Fibroblast of pulmonary artery (primary cell): ENCODE results near the gene SPHK1.

Experiments
- DNase-seq: peaks from one replicate; pipeline ENCODE4 v3.0.0-alpha.2; 2010; ENCODE audit warnings: low read depth
- H3K4me3 ChIP-seq: replicated peaks from 2 replicates; pipeline ENCODE4 v1.5.1; 2011; ENCODE audit warnings: low read depth, mild to moderate bottlenecking, control low read depth, low read length, moderate library complexity
- TF ChIP-seq, protein P1 (sequence below): IDR thresholded peaks from 2 replicates; pipeline ENCODE4 v1.5.1; 2011; ENCODE audit warnings: mild to moderate bottlenecking, control low read depth, low read length, inconsistent platforms; ENCODE audit errors: missing control alignments

The SPHK1 gene

DNA sequence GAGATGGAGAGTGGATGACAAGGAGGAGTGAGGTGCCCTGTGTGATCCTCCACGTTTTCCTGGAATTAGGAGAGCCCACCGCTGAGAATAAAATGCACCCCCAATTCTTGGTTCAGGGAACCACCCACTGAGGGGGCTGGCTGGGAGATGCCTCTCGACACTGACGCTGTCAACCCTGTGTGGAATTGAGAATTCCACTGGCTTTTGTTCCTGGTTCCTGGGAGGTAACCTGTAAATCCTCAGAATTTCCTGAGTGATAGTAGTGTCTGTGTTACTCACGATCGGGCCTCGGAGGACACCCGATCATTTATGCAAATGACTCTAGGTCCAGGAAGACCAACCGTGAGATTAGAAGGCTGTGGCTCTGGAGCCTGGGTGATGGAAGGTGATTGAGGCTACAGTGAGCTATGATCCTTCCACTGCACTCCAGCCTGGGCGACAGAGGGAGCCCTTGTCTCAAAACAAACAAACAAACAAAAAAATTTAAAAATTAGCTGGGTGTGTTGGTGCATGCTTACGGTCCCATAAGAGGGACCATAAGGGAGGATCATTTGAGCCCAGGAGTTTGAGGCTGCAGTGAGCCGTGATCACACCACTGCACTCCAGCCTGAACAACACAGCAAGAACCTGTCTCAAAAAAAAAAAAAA, 19.0 kb upstream of the SPHK1 start:
- DNase-seq, result peak; percentile 42
- H3K4me3 ChIP-seq, result no peak overlapping the region
- TF ChIP-seq, protein P1, sequence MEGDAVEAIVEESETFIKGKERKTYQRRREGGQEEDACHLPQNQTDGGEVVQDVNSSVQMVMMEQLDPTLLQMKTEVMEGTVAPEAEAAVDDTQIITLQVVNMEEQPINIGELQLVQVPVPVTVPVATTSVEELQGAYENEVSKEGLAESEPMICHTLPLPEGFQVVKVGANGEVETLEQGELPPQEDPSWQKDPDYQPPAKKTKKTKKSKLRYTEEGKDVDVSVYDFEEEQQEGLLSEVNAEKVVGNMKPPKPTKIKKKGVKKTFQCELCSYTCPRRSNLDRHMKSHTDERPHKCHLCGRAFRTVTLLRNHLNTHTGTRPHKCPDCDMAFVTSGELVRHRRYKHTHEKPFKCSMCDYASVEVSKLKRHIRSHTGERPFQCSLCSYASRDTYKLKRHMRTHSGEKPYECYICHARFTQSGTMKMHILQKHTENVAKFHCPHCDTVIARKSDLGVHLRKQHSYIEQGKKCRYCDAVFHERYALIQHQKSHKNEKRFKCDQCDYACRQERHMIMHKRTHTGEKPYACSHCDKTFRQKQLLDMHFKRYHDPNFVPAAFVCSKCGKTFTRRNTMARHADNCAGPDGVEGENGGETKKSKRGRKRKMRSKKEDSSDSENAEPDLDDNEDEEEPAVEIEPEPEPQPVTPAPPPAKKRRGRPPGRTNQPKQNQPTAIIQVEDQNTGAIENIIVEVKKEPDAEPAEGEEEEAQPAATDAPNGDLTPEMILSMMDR, result peak; percentile 48

DNA sequence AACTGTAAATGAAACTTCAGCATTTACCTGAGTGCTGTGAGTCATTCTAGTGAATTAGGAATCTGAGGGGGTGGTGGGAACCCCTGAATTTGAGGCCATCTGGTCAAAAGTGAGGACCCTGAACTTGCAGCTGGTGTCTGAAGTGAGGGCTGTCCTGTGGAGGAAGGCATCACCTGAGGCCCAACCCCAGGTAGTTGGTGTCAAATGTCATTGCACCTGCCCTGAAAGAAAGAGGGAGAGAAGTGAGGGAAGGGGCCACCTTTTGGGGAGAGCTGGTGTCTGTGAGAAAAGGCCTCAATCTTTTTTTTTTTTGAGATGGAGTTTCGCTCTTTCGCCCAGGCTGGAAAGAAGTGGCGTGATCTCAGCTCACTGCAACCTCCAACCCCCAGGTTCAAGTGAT, 18.2 kb upstream of the SPHK1 start:
- H3K4me3 ChIP-seq, result no peak overlapping the region
- TF ChIP-seq, protein P1, result no peak

DNA sequence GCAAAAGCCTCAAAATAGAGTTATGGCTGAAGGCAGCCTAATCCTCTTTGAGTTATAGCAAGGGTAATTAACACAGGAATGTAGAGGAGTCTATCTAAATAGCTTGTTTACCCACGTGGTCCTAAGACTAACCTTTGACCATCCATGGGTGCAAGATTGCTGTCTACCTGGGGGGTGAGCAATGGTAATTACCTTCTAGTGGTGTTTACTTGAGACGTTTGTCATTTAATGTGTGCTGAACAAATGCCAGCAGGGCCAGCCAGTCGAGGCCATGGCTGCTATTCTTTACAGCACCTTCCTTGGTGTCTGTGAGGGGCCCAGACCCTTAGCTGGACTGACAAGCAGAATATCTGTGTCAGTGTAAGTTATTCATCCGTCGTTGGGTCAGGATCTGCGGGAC, 16.8 kb upstream of the SPHK1 start:
- H3K4me3 ChIP-seq, result no peak overlapping the region
- DNase-seq, result no peak
- TF ChIP-seq, protein P1, result no peak

More for the DNA sequence above, 18.2 kb upstream of the SPHK1 start:
- no peak for DNase-seq

DNA sequence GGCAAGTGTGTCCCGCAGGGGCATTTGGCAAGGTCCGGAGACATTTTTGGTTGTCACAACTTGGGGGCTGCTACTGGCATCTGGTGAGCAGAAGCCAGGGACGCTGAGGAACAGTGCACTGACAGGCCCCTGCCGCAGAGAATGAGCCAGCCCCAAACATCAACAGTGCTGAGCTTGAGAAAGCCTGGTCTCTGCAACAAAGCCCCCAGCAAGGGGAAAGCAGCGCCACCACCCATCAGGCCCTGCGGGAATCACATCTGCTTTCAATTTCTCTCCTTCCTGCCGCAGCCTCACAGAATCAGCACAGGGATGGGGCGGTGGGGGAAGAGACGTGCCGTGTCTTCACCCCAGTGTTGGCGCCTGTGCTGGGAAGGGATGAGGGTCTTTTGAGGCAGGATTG, 15.9 kb upstream of the SPHK1 start:
- H3K4me3 ChIP-seq, result no peak overlapping the region
- DNase-seq, result no peak
- TF ChIP-seq, protein P1, result no peak

DNA sequence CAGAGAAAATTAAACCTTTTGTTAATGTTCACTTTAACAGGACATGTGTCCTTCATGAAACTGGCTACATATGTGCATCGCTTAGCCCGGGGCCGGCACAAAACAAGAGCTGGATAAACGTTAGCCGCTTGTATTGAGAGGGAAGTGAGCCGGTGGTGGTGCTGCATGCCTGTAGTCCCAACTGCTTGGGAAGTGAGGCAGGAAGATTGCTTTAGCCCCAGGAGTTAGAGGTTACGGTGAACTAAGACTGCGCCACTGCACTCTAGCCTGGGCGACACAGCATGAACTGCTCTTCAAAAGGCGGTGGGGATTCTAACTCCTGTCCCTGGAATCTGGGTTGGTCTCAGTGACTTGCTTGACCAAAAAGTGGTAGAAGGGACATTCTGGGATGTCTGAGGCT, 15.0 kb upstream of the SPHK1 start:
- TF ChIP-seq, protein P1, result no peak
- DNase-seq, result no peak
- H3K4me3 ChIP-seq, result no peak overlapping the region

DNA sequence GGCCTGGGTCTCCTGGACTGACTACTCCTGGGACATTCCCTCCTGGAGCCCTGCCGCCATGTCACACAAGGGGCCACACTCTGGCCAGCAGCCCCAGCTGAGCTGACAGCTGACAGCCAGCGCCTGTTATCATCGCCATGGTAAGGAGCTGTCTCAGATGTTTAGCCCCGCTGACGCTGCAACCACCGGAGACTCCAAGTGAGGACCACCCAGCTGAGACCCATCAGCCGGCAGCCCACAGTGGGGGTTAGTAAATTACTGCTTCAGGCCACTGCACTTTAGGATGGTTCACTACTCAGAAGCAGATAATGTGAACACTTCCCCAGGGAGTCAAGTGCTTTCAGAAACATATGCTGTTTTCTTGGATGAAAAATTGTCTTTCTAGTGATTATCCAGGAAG, 14.6 kb upstream of the SPHK1 start:
- TF ChIP-seq, protein P1, result no peak
- H3K4me3 ChIP-seq, result no peak overlapping the region
- DNase-seq, result no peak

DNA sequence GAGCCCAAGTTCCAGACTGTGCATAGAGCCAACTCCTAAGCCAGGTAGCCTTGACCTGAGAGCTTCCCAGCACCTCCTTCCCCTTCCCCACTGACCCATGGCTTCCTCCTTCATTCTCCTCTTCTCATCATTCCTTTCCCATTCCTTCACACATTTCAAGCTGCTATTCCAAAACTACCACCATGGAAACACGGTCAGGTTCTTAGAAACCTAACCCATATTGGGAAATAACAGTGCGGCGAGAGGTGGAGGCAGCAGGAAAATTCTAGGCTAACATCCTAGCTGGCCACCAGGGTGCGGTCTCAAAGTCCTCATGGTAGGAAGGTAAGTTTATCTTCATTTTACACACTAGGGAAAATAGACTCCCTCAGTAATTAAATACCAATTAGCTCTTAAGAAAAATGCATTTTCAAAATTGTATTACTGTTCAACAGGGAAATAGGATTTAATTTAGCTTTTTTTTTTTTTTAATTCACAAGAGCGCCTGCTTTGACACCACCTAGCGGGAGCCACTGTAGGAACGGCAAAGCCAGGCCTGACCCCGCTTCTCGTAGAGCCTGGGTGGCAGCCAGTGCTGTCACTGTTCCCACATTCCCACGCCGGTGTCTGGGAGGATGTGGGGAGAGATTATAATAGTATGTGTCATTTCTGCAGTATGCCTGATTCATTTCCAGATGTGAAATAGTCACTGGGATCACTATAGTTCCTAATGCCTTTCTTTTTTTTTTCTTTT, 14.0 kb upstream of the SPHK1 start:
- no peak overlapping the region for H3K4me3 ChIP-seq
- peak; percentile 95 for DNase-seq
- TF ChIP-seq, protein P1, result peak; percentile 63
